HG02588 (cell line): ENCODE measurements around the gene SH2D6.
"Not testable (repeated sequence)": the region's sequence is repeated elsewhere in the genome, so short reads cannot be mapped to it uniquely, and the experiment has no call there.

ENCODE experiments used
- ATAC-seq: cut with Tn5 transposase; IDR thresholded peaks from one replicate; pipeline ENCODE4 v1.9.1; 2021; ENCODE audit warnings: mild to moderate bottlenecking, moderate library complexity; ENCODE audit not compliant: unreplicated experiment

The SH2D6 gene

DNA sequence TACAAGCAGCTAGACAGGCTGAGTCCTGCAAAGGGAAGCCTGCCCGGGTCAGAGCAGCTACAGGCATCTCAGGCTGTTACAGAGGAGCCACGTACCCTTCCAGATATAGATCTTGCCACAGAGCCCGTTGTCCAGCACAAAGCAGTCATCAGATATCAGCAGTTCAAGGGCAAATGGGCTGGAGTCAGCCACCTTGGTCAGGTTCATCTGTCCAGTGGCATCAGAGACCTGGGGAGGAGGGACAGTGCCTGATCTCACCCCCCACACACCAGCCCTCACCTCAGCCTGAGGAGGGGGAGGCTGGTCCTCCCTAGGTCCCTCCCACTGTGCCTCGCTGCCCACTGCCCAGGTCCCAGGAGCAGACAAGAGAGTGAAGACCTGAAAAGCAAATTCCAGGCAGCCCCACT is 20.6 kb upstream of the SH2D6 start:
- ATAC-seq = no peak

DNA sequence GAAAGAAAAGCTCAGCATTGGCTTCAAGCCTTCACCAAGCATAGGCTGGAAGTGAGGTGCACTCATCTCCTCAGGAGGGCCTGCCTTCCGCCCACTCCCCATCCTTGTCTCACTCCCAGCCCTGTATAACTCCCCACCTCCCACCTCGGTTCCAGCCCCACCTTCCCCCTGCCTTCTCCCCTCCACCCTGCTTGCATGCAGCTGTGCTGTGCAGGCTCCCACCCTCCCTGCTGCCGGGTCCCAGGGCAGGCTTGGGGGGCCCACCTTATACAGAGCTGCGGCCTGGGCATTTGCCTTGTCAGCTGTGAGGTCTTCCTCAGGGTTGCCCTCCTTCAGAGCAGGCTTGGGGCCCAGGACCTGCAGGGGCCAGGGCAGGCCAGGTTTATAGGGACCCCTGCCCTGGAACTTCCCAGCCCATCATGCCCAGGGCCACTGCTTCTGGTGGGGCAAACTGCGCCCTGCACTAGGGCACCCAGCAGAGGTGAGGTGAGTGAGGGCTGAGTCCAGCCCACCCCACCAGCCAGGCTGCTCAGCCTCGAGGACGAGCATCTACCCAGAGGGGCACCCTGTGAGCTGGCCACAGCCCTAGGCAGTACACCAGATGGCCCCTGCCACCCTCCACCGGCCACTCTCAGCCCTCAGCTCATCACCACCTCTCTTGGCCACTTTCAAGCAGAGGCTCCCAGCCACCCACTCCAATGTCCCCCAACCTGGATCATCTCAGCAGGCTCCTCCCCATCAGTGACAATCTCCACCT is 19.9 kb upstream of the SH2D6 start:
- ATAC-seq = no peak

DNA sequence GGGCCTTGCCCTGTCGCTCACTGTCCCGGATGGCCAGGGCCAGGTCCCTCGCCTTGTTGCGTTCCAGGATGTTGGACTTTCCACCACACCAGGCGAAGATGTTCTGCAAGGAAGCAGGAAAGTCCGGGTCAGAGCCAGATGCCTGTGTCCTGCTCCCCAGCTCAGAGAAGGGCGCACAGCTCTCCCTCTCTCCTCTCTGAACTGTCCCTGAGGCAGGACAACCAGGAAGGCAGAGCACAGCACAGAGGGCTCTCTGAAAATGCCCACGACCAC is 19.4 kb upstream of the SH2D6 start:
- no peak for ATAC-seq

DNA sequence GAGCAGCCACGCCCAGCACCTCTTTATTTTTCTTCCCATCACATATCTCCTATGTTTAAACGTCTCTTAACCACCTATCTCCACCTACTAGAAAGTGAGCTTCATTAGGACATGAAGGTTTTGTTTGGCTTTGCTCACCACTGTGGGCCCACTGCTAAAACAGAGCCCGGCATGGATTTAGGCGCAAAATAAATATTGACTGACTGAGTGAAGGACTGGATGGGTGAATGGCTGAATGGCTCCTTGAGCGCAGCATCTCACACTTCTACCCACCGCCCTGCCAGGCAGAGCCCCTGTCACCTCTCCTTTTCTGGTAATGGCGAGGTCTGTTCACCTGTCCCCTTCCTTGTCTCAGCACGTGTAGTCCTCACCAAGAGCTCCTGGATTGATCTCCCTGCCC is 18.5 kb upstream of the SH2D6 start:
- ATAC-seq = no peak

DNA sequence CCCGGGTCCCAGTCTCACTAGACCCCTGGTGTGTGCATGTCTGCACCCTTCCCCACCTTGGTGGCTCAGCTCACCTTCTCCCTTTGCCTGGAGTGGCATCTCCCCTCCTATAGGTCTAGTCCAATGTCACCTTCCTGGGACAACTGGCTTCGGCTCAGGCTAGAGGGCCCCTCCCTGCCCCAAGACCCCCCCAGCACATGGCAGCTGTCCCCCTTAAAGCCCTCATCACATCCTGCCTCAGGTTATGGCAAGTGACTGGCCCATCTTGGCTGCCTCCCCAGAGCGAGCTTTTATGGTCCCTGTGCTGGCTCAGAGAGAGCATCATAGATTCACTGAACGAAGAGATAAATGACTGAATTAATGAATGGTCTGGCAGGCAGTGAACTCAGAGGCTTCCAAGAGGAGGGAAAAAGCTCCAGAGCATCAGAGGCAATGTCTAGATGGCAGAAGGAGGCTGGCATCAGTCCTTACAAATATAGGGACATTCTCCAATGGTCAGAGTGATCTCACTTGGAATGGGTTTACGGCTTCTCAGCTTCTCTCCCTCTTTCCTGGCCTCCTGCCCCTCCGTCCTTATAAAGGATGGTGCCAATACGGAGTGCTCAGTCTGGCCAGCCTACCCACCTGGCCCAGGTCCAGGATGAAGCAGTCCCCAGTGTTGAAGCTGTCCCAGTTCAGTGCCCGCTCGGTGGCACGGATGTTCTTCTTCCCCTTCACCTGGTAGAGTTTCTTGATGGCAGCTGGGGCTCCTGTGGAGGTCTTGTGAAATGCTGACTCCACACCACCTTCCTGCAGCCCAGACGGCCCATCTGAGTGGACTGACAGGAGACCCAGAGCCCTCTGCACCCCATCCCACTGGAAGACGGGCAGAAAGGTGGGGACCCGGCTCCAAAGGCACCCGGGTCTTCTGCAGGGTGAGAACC is 17.7 kb upstream of the SH2D6 start:
- ATAC-seq = no peak

DNA sequence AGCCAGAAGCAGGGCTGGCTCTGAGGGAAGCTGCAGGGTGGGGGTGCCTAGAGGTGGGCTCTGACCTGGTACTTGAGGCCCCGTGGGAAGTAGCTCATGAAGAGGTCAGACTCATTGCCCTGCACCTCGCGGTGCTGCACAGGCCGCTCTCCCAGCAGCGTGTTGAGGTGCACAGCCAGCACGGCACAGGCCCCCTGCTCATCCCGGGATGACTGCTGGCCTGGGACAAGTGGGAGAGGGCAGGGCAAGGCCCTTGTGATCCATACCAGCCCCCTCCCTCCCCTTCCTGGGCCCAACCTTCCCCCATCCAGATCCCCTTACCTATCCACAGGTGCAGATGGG is 17.1 kb upstream of the SH2D6 start:
- no peak for ATAC-seq

DNA sequence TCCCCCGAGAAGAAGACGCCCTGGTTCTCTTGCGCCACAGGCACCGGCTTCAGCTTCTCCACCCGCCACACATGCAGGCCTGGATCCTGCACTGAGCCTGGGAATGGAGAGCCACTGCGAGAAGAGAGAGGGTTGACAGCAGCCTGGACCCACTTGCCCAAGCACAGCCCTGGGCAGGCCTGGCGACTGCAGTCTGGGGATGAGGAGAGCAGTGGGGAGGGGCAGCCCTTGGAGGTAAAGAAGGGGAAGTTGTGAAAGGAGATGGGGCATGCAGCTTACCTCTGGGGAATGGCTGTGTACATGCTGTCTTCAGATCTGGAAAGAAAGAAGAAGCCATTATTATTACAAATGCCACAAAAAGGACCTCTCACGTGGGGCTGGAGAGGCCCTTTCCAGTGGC is 16.7 kb upstream of the SH2D6 start:
- ATAC-seq = no peak

DNA sequence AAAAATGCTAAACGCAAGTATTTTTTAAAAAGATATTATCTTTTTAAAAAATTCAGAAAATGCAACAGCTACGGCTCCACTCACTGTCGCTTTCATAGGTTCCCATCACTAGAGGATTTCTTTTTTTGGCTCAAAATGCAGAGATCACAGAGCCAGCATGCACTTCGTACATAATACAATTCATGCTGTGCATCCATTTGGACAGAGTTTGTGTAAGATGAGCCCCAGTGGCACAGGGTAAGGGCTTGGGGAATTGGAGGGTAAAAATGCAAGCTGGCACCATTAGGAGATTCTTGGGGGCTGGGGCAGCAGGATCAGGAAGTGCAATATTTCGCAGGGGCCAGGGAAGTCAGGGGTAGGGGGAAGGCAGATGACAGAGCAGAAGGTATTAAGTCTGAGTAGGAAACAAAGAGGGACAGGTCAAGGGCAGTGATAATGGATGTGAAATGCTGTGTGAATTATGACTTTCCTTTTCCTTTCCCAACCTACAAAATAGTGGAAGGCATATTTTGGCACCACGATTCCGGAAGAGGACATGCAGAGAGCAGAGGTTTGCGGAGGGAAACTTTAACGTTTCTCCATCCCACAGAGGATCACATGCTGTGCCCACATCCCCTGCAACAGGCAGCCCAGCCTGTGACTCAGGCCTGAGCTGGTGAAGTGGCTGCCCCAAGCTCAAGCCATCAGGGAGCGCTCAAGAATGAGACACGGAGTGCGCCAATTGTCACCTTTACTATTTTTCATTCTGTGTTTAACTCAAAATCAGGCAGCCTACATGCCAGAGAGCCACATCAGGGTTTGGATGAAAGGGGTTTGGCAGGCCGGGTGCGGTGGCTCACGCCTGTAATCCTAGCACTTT is 13.1 kb upstream of the SH2D6 start:
- no peak for ATAC-seq

DNA sequence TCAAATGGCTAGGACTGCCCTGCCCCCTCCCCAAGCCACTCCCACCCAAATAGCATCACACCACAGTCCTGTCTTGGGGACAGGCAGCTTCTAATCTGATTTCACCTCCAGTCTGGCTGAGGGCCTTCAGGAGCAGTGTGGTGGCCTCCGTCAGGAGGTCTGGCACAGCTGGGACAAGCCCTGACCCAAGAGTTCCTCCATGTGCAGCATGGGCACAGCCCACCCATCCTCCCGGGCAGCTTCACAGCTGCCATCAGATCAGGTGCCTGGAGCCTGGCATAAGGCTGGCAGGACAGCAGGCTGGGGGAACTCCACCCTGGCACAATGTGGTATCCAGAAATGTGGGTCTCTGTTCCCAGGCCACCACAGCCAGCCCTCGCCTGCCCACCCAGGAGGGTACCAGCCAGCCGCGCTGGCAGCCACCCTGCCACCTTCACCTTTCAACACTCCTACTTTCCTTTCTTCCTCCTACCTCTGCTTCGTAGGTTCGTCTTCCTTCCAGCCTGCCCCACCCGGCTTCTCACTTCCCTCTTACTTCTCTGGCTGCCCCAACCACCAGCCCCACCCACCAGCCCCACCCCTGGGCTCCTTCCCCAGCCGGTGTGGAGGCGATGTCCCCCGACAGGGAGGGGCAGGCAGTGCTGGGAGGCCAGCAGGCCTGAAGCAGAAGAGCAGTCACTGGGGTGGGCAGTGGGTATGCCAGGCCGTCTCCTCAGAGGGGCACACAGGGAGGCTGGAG is 8.5 kb upstream of the SH2D6 start, which contains the start of gene CAPG:
Gene CAPG (minus strand): TSS at position 522 of the 739 bp plus-strand sequence. CDS start 8,221 bp downstream, outside the sequence.
- peak; percentile 61 for ATAC-seq

DNA sequence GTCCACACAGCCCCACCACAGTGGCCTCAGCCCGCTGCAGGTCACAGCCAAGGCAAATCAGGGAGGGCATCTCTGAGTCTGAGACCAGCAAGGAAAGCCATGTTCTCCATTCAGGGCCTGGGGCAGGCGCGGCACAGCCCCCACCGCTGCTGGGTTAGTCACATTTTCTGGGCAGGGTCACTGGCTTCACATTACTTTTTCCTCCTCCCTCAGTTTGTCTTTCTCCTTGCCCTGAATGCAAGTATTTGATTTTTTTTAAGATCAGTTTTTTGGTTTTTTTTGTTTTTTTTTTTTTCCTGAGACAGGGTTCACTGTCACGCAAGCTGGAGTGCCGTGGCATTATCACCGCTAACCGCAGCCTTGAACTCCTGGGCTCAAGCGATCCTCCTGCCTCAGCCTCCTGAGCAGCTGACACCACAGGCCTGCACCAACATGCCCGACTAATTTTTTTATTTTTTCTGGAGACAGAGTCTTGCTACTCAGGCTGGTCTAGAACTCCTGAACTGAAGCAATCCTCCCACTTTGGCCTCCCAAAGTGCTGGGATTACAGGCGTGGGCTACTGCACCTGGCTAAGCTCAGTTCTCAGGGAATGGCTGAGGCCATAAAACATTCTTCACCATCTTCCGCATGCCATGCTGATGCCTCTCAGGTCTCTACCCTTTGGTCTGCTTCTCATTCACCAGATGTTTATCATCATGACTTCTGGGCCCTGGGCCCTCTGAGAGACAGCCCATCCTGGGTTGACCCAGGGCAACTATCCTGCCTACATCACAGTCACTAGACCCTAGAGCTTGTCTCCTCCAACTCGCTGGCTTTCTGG is 7.7 kb upstream of the SH2D6 start:
- no peak for ATAC-seq

DNA sequence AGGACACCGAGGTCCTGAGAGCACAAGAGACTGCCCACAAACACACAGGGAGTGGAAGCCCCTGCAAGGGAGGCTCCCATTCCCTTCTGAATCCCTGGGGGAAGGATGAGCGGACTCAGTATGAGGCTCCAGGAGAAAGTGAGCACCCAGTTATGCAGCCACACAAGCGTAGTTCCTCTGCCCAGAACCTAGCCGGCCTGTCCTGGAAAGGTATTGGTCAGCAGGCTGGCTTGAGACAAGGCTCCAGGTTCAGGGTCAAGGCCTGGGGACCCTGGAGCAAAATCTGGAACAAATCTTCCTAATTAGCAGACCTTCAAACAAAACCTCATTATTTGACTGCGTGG is 7.1 kb upstream of the SH2D6 start:
- no peak for ATAC-seq

DNA sequence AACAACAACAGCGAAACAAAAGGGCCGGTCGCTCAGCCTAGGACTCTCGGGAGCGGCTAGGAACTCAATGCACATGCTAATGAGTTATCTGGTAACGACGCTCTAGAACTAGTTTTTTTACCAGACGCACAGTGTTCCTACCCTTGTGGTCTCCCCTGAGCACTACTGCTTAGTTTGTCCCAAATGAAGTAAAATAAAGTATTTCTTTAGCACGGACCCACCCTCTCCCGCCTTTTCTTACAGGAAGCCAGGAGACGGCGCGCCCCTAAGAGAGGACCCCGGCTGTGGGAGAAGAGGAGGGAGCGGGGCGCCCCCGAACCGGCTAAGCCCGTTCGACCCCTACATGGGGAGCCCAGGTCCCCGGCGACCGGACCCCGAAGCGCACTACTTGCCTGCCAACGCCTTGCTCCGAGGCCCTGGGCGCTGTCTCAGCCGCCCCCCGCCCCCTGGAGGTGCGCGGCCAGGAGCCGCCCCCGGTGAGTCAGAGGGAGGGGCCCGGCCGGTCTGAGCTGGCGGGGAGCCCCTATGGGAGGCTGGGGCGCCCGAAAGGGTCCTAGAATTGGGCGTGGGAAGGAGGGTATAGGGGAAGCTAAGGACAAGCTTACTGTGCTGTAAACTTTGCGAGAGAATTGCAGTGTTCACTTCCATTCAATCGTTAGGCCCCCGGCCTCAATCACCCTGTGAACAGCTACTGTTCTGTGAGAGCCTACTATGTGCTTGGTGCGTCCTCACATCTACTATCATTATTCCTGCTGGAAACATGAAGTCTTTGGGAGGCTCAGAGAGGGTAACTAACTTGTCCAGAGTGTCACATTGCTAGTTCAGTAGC is 4.7 kb upstream of the SH2D6 start:
- no peak for ATAC-seq

DNA sequence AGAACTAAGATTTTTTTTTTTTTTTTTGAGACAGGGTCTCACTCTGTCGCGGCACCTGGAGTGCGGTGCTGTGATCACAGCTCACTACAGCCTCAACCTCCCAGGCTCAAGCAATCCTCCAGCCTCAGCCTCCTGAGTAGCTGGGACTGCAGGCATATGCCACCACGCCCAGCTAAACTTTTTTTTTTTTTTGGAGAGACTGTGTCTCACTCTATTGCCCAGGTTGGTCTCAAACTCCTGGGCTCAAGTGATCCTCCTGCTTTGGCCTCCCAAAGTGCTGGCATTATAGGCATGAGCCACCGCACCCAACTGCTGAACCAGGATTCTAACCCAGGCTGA is 4.1 kb upstream of the SH2D6 start:
- not testable (repeated sequence) for ATAC-seq

DNA sequence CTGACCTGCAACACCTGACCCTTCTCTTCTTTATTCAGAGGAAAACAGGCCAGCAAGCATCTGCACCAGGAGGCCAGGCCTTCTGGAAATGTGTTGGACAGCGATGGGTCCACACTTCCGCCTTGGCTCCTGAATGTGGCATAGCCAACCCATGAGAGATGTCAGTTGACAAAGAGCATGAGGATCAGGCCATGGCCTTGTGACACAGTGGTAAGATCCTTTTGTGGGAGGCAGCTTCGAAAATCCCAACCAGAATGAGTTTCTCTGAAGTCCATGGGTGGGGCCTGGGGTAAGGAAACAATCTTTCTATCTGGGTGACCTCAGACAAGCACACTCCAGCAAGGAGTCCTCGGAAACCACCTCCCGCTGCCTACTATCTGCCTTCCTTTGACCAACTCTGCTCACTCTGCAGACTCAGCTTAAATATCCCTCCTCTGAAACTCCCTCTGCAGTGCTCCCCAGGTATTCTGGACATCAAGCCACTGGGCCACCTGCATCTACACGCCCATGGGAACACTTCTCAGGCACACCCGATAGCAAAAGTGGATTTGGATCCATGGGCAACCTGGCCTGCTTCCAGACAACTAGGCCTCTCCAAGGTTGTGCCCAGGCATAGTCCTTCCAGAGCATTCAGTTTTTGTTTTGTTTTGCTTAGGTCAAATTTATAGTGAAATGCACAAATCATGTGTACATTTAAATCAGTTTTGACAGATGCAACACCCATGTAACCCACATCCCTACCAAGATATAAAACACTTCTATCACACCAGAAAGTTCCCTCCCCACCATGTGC is 3.6 kb upstream of the SH2D6 start:
- no peak for ATAC-seq

DNA sequence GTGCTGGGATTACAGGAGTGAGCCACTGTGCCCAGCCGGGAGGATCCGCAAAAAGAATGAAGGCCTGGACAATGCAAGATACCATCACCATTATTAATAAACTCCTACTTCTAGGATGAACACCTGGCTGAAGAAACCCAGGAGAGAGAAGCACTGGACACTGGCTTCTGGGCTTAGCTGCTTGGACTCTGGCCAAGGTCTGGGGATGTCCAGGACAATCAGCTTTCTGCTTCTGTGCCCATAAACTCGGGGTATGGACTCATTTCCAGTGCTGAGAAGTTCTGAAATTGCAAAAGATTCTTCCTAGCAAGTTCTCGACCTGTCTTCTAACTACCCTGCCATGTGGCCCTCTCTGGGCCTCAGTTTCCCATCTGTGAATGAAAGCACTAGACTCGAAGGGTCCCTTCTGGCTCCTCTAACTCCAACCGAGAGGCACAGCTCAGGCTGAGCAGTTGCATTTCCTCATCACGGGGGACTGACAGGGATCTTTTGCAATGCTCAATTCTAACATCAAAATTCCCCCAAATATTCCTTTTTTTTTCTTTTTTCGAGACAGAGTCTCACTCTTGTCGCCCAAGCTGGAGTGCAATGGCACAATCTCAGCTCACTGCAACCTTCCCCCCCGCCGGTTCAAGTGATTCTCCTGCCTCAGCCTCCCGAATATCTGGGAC is 2.4 kb upstream of the SH2D6 start:
- ATAC-seq = no peak

DNA sequence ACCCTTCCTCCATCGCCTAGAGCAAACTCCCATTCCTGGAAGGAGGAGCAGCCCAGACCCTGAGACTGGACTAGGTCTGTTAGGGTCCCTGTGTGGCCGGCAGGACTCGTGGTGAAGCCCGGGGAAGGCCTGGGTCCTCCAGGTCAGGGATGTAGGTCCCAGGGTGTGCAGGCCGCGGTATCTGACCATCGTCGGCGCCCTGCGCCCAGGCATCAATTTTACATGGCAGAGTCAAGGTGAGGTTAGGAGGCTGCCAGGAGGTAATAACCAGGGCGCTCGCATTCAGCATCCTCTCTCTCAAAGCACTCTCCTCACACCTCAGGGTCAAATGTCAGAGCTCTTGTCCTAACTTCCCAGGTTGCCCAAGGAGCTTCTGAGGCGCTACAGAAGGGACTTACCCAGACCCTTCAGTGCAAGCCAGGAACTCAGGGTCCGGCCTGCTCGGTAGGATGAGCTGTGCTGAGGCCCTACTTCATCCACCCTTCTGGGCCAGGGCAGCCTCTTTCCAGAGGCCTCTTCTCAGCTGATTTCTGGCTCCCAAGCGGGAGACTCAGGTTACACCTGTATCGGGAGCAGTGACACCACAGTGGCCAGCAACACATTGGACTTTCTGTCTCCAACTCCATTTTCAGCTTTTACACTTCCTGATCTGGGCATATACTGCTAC is 628 bp downstream of the SH2D6 start:
- ATAC-seq = peak; percentile 3

DNA sequence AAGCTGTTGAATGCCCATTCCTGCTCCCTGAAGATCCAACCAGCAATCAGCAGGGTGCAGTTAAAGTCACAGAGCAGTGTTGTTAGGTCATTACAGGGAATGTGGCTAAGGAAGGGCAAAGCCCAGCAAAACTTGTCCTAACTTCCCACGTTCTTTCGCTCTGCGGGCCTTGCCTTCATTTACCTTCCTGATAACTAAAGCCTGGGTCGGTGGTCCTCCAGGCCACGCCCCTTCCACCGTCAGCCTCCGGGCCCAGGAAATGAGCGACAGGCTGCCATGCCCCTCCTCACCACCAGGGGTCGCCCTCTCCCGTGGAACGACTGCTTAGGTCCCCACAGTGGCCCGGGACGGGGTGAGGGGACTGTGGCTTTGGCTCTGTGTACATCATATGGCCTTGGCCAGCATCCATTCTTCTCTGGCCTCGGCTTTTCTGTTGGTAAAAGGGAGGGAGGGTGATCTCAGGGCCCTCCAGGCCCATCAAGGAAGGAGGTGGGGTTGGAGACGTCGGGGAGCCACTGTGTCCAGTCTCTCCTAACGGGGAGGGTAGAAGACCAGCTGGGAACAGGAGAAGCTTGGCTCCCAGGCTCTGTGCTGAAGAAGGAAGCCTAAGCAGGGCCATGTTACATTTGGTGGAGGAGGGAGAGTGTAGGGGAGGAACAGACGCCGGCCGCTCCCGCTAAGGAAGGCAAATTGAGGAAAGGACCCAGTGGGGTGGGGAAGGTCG is 2.2 kb downstream of the SH2D6 start:
- peak; percentile 59 for ATAC-seq
